Neural progenitor cell (in vitro differentiated cells): ENCODE results near the gene BDH1.

Experiments
- EZH2phosphoT487 ChIP-seq: fragments of 200-600 bp; sonication (generic); IDR thresholded peaks from 2 replicates; pipeline ENCODE4 v1.6.1; 2017; ENCODE audit warnings: antibody characterized with exemption
- TF ChIP-seq, protein P1 (sequence below): fragments of 200-600 bp; sonication (generic); IDR thresholded peaks from 2 replicates; pipeline ENCODE4 v1.5.1; 2017; ENCODE audit warnings: antibody characterized with exemption, mild to moderate bottlenecking

DNA sequence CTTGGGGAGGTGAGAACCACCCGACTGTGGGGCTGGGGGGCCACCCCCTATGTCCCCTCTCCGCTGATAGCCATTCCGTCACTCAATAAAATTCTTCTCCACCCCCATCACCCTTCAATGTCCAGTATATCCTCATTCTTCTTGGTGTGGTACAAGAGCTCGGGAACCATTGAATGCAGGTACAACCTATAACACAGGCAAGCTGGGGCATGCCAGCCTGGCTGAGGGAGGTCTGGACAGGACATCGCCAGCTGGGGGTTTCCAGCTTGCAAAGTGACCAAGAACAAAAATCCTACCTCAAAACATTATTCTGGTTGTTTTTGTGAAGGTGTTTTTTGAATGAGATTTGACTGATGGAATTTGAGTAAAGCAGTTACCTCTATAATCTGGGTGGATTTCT is 19.6 kb upstream of the BDH1 start:
- TF ChIP-seq, protein P1, sequence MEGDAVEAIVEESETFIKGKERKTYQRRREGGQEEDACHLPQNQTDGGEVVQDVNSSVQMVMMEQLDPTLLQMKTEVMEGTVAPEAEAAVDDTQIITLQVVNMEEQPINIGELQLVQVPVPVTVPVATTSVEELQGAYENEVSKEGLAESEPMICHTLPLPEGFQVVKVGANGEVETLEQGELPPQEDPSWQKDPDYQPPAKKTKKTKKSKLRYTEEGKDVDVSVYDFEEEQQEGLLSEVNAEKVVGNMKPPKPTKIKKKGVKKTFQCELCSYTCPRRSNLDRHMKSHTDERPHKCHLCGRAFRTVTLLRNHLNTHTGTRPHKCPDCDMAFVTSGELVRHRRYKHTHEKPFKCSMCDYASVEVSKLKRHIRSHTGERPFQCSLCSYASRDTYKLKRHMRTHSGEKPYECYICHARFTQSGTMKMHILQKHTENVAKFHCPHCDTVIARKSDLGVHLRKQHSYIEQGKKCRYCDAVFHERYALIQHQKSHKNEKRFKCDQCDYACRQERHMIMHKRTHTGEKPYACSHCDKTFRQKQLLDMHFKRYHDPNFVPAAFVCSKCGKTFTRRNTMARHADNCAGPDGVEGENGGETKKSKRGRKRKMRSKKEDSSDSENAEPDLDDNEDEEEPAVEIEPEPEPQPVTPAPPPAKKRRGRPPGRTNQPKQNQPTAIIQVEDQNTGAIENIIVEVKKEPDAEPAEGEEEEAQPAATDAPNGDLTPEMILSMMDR = no peak
- TF ChIP-seq EZH2phosphoT487 = no peak
